Right lobe of liver (tissue), 6 donors: ENCODE measurements around the gene OR14I1. TPM values are rescaled to one million over a fixed set of nuclear protein-coding genes. Genes with fewer than 3 reads are reported as not detected.

ENCODE experiments used
- ATAC-seq, 4 donors: fragments of 200-7000 bp; cut with Tn5 transposase; one replicate each; pipeline ENCODE4 v1.9.1; 2020; ENCODE audit warnings: mild to moderate bottlenecking in 4 of 4, moderate library complexity in 4 of 4
- DNase-seq, 3 donors: peaks; one replicate each; pipeline ENCODE4 v3.0.0-alpha.2; 2020
- H3K27ac ChIP-seq, 3 donors: fragments of 200-600 bp; one replicate each; pipeline ENCODE4 v1.8.0; 2022
- H3K27me3 ChIP-seq, 2 donors: fragments of 200-600 bp; one replicate each; pipeline ENCODE4 v1.8.0; 2022
- H3K36me3 ChIP-seq, 4 donors: fragments of 200-600 bp; sonication (generic) in 1 of 4; one replicate each; pipeline versions ENCODE4 v1.5.1 to v1.8.0; 2017 to 2022; ENCODE audit warnings: control low read depth in 1 of 4
- H3K4me1 ChIP-seq, 4 donors: fragments of 200-600 bp; sonication (generic) in 1 of 4; one replicate each; pipeline versions ENCODE4 v1.5.1 to v1.8.0; 2017 to 2022; ENCODE audit warnings: control low read depth in 1 of 4
- H3K4me3 ChIP-seq, 3 donors: fragments of 200-600 bp; one replicate each; pipeline ENCODE4 v1.8.0; 2022
- H3K9me3 ChIP-seq, 4 donors: fragments of 200-600 bp; sonication (generic) in 1 of 4; one replicate each; pipeline versions ENCODE4 v1.5.1 to v1.8.0; 2017 to 2022; ENCODE audit warnings: control low read depth in 1 of 4
- CTCF ChIP-seq, 4 donors: fragments of 200-600 bp in 3 of 4; fragments of 450-650 bp in 1 of 4; IDR thresholded peaks; one replicate each; pipeline versions ENCODE4 v1.5.1 to v1.8.0; 2016 to 2022; ENCODE audit warnings: antibody characterized with exemption in 4 of 4, mild to moderate bottlenecking in 2 of 4
- POLR2A ChIP-seq: fragments of 450-650 bp; IDR thresholded peaks from one replicate; pipeline ENCODE4 v1.6.1; 2017; ENCODE audit warnings: antibody characterized with exemption, mild to moderate bottlenecking
- WGBS: methylation state at CpG from one replicate; pipeline ENCODE4 v1.1.6; 2018; ENCODE audit warnings: low coverage, low lambda C conversion rate; ENCODE audit not compliant: insufficient coverage; ENCODE audit errors: missing lambda C conversion rate; 5-methylcytosine and 5-hydroxymethylcytosine counted together
- intact Hi-C, 2 donors: fragments of 100-400 bp; cut with DNase I; formaldehyde crosslinking; loops; one replicate each; pipeline versions ENCODE4 v1.11.2 to v1.14.1; 2022
- total RNA-seq, 6 experiments: library from RNA; depleted of rRNA in 2 of 6; stranded (reverse); fragments of >200 nt in 2 of 6; fragmentation: NEBNext Ultra II Directional in 3 of 6; extraction: Animal tissue kit (Norgen Biotek cat#: 25700) in 3 of 6; gene quantifications; one replicate each; pipeline versions ENCODE4 v1.1.0 to v1.2.4, GENCODE V29; 2016 to 2023
- donor health status: DM: no; HTN: yes; CAD: no.
- donor health status: DM: no; HTN: no; CAD: no.
- donor health status: DM: no; HTN: no; CAD: no.
- donor health status: DM: no; HTN: yes; CAD: no.
- donor health status: DM: no; HTN: yes; CAD: no.

The OR14I1 gene
- total RNA-seq, 6 experiments from 2014 or later, result not detected

- 91% methylated on average over 7 of the region's 7 CpGs for WGBS
- DNase-seq, result no peak
- Histone ChIP-seq H3K9me3 (no peaks in the 10 kb centered on the region), H3K27me3 (no peaks in the 10 kb centered on the region), H3K4me3 (no peak overlapping the region), H3K4me1 (no peaks in the 10 kb centered on the region), H3K27ac (no peak overlapping the region), H3K36me3 (no peaks in the 10 kb centered on the region)
- intact Hi-C loops, result no loop called here
- no peak for ATAC-seq
- TF ChIP-seq POLR2A (no peak), CTCF (IDR thresholded peaks at IDR 0.05) (no peak)
Measured at GRCh38 chr1:248740876-248741275, 38.3 kb upstream of the OR14I1 start.

GRCh38 chr1:248739572-248740205 is 37.1 kb upstream of the OR14I1 start:
- Histone ChIP-seq H3K9me3 (no peaks in the 10 kb centered on the region), H3K4me3 (no peak overlapping the region), H3K4me1 (no peaks in the 10 kb centered on the region), H3K27ac (no peak overlapping the region), H3K27me3 (no peaks in the 10 kb centered on the region), H3K36me3 (no peaks in the 10 kb centered on the region)
- DNase-seq, result no peak
- WGBS, result 75% methylated on average over 6 of the region's 16 CpGs
- intact Hi-C loops, result no loop called here
- no peak for TF ChIP-seq POLR2A
- no peak for TF ChIP-seq CTCF (IDR thresholded peaks at IDR 0.05)
- ATAC-seq, result peak in 2 of 4 donors; percentile 24 to 28

- TF ChIP-seq CTCF (IDR thresholded peaks at IDR 0.05) (no peak), POLR2A (no peak)
- H3K4me3 ChIP-seq, result no peak overlapping the region
- intact Hi-C loops, result no loop called here
- ATAC-seq (no peak), DNase-seq (no peak)
- H3K4me1 ChIP-seq, result no peaks in the 10 kb centered on the region
- H3K36me3 ChIP-seq, result no peaks in the 10 kb centered on the region
- H3K9me3 ChIP-seq, result no peaks in the 10 kb centered on the region
- WGBS, result 45% methylated on average over 4 of the region's 6 CpGs
- no peak overlapping the region for H3K27ac ChIP-seq
- H3K27me3 ChIP-seq, result no peaks in the 10 kb centered on the region
Measured at GRCh38 chr1:248737457-248737856, 34.9 kb upstream of the OR14I1 start.

- WGBS, result 52% methylated on average over 4 of the region's 4 CpGs
- Histone ChIP-seq H3K4me1 (no peaks in the 10 kb centered on the region), H3K4me3 (no peak overlapping the region), H3K9me3 (no peaks in the 10 kb centered on the region), H3K27ac (no peak overlapping the region), H3K36me3 (no peaks in the 10 kb centered on the region), H3K27me3 (no peaks in the 10 kb centered on the region)
- DNase-seq (no peak), ATAC-seq (peak in 3 of 4 donors; percentile 23 to 46 (median 36))
- no peak for TF ChIP-seq POLR2A
- no peak for TF ChIP-seq CTCF (IDR thresholded peaks at IDR 0.05)
- intact Hi-C loops, result no loop called here
Measured at GRCh38 chr1:248736977-248737376, 34.4 kb upstream of the OR14I1 start.

- Histone ChIP-seq H3K4me3 (no peak overlapping the region), H3K36me3 (no peaks in the 10 kb centered on the region), H3K27ac (no peak overlapping the region), H3K4me1 (no peaks in the 10 kb centered on the region), H3K27me3 (no peaks in the 10 kb centered on the region), H3K9me3 (no peaks in the 10 kb centered on the region)
- DNase-seq (no peak), ATAC-seq (no peak)
- 71% methylated on average over 4 of the region's 5 CpGs for WGBS
- TF ChIP-seq POLR2A (no peak), CTCF (IDR thresholded peaks at IDR 0.05) (no peak)
- intact Hi-C loops, result no loop called here
Measured at GRCh38 chr1:248733566-248733965, 31.0 kb upstream of the OR14I1 start.
